Left ventricle myocardium inferior (tissue), 1 donor: ENCODE measurements around the gene SLC35F1. TPM values are rescaled to one million over a fixed set of nuclear protein-coding genes. Genes with fewer than 3 reads are reported as not detected.

Experiments
- DNase-seq: peaks from one replicate; pipeline ENCODE4 v3.0.0-alpha.2; 2020
- H3K27ac ChIP-seq: fragments of 200-600 bp; replicated peaks from 2 replicates; pipeline ENCODE4 v1.8.0; 2021
- H3K27me3 ChIP-seq: fragments of 200-600 bp; 2 replicates; pipeline ENCODE4 v1.8.0; 2021; ENCODE audit warnings: low read depth
- H3K36me3 ChIP-seq: fragments of 200-600 bp; 2 replicates; pipeline ENCODE4 v1.8.0; 2021
- H3K4me1 ChIP-seq: fragments of 200-600 bp; 2 replicates; pipeline ENCODE4 v1.8.0; 2021
- H3K4me3 ChIP-seq: fragments of 200-600 bp; 2 replicates; pipeline ENCODE4 v1.8.0; 2021; ENCODE audit warnings: mild to moderate bottlenecking, moderate library complexity
- H3K9me3 ChIP-seq: fragments of 200-600 bp; replicated peaks from 2 replicates; pipeline ENCODE4 v1.8.0; 2021
- intact Hi-C: fragments of 100-400 bp; cut with micrococcal nuclease; formaldehyde crosslinking; loops from one replicate; pipeline ENCODE4 v1.11.0; 2022
- total RNA-seq: library from RNA; stranded (reverse); fragmentation: NEBNext Ultra II Directional; extraction: Animal tissue kit (Norgen Biotek cat#: 25700); gene quantifications from one replicate; pipeline ENCODE4 v1.2.1, GENCODE V29; 2021
- TF ChIP-seq, protein P1 (sequence below): fragments of 200-600 bp; IDR thresholded peaks from 2 replicates; pipeline ENCODE4 v1.8.0; 2021; ENCODE audit warnings: antibody characterized with exemption, mild to moderate bottlenecking, borderline replicate concordance
- donor health status: DM: no; HTN: yes; CAD: no; lungs with severe emphysema.

Gene SLC35F1
- total RNA-seq, 1 donor from 2014 or later, result 6.4 TPM

DNA sequence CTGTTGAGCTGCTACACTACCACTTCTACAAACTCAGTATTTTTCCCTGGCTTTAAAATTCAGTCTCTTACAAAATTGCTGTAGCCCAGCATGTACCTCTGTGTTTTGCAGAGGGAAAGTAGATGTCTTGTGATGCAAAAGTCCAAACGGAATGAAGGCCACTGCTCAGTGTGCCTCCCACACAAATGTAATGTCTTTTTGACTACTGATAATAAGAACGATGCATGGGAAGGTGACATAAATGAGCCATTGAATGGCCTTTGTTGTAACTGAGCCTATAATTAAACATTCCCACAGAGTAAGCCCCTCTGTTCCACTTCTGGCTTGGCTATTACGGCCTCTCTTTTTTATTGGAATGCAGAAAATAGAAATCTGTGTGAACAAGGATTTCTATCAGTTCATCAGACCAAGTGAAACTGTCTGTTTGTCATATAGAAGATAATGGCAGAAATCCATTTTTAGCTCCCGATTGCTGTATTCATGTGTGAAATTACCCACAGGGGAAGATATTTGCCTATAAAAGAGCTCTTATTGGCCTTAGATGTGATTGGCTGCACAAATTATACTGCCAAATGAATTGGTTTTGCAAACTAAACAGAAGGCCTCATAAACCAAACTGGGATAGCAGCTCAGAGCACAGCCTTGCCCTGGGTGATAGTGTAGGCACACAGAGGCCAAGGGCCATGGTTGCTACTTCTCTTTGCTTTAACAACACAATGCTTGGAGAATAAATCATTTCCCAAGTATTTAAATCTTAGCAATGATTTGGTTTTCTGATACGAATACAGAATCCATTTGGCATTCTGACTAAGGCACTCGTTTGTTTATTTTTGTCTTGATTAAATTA lies 399.6 kb downstream of the SLC35F1 start:
- TF ChIP-seq, protein P1, sequence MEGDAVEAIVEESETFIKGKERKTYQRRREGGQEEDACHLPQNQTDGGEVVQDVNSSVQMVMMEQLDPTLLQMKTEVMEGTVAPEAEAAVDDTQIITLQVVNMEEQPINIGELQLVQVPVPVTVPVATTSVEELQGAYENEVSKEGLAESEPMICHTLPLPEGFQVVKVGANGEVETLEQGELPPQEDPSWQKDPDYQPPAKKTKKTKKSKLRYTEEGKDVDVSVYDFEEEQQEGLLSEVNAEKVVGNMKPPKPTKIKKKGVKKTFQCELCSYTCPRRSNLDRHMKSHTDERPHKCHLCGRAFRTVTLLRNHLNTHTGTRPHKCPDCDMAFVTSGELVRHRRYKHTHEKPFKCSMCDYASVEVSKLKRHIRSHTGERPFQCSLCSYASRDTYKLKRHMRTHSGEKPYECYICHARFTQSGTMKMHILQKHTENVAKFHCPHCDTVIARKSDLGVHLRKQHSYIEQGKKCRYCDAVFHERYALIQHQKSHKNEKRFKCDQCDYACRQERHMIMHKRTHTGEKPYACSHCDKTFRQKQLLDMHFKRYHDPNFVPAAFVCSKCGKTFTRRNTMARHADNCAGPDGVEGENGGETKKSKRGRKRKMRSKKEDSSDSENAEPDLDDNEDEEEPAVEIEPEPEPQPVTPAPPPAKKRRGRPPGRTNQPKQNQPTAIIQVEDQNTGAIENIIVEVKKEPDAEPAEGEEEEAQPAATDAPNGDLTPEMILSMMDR, result no peak
- no peaks in the 10 kb centered on the region for H3K9me3 ChIP-seq
- intact Hi-C loops, result no loop called here
- no peak for DNase-seq
- no peaks in the 10 kb centered on the region for H3K36me3 ChIP-seq
- H3K27ac ChIP-seq, result peak overlapping the region; percentile 82
- H3K4me3 ChIP-seq, result peak overlapping the region; percentile 5
- peaks cover 58% of the 10 kb centered on the region for H3K4me1 ChIP-seq
- no peaks in the 10 kb centered on the region for H3K27me3 ChIP-seq

DNA sequence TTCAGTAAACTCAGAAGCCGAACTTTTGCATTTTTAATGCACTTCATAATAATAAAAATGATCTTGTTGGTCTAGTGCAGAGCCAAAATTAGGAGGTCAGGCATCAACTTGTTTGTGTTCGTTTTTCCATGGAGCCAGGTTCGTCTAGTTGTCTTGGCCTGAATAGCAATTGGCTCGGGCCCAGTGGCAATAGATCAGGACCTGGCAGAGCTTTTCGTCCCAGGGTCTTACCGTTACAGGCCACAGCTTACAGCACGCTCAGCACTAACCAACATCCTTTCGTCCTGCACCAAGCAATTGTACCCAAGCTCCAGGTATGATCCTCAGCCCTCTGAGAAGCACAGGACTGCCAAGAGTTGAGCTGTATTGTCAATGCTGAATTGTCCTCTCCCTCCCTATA lies 400.5 kb downstream of the SLC35F1 start:
- TF ChIP-seq, protein P1, result no peak
- Histone ChIP-seq H3K4me1 (peaks cover 58% of the 10 kb centered on the region), H3K36me3 (no peaks in the 10 kb centered on the region)

DNA sequence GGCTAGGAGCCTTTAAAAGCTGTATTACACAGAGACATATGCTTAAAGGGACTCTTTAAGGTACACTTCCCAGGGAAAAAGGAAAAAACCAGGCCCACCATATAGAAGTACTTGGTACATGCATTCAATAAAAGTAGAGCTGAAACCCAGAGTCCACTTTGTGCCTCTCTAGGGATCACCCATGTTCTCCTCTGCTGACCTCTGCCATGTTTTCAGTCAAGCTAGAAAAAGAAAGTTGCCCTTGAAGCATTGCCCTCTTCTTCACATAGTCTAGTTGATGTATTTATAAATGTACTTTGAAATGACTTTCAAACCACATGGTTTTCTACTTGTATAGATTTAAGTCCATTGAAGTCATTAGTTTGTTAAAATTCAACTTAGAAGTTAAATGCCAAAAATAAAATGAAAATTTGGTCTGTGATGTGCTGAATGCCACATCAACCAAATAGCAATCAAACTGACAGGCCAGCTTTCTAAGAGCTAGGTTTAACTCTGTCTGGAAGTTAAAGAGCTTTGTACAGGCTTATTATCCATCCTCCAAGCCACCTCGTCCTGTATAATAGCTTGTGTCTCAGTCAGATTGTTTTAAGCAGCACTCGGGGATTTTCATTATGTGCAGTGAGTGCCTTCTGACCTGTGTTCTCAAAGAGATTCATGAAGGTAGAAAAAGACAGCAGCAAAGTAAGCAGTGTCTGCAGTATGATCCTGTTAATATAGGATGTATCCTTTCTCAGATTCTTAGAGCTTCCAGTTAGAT lies 402.5 kb downstream of the SLC35F1 start:
- TF ChIP-seq, protein P1, result no peak
- intact Hi-C loops, result no loop called here
- Histone ChIP-seq H3K4me3 (no peak overlapping the region), H3K4me1 (peaks cover 57% of the 10 kb centered on the region), H3K27ac (peak overlapping the region; percentile 82), H3K27me3 (no peaks in the 10 kb centered on the region), H3K9me3 (no peaks in the 10 kb centered on the region), H3K36me3 (no peaks in the 10 kb centered on the region)
- no peak for DNase-seq

More for the DNA sequence above, 400.5 kb downstream of the SLC35F1 start:
- peak; percentile 61 for DNase-seq
- no peaks in the 10 kb centered on the region for H3K27me3 ChIP-seq
- intact Hi-C loops, result no loop called here
- peak overlapping the region; percentile 82 for H3K27ac ChIP-seq
- H3K9me3 ChIP-seq, result no peaks in the 10 kb centered on the region
- H3K4me3 ChIP-seq, result peak overlapping the region; percentile 5

DNA sequence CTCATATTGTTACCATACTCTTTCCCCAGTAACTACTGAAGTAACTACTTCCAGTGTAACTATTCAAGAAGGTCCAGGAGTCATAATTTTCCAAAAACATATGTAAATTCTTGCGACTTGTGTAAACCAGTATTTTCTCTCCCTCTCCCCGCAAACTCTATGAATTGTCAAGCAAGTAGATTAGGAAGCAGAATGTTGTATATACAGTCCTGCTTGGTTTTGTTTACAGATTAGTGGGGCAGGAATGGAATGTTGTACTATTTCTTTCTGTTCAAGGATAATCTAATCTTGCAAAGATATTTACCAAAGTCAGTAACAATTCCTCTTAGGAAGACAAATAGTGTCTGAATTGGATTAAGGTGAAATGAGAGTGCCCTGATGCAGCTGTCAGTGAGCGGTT lies 406.1 kb downstream of the SLC35F1 start:
- DNase-seq, result no peak
- Histone ChIP-seq H3K9me3 (no peaks in the 10 kb centered on the region), H3K4me1 (peaks cover 62% of the 10 kb centered on the region), H3K27me3 (no peaks in the 10 kb centered on the region), H3K4me3 (no peak overlapping the region), H3K36me3 (no peaks in the 10 kb centered on the region), H3K27ac (no peak overlapping the region)
- TF ChIP-seq, protein P1, result no peak
- intact Hi-C loops, result no loop called here

DNA sequence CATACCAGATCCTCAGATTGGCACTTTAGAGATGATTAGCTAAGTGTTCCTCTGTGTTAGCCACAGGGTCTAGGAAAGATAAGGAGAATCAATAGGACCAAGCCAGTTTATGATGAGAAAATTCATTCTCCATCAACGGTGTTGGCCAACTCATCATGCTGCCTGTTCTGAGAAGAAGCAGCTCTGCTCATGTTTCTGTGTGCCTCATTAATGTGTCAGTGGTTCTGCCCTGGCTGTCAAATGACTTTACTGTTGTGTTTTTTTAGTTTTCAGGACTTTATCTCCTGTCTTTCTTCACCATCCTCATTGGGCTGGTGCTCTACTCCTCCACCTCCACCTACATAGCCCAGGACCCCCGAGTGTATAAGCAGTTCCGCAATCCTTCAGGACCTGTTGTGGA lies 406.7 kb downstream of the SLC35F1 start:
- no peaks in the 10 kb centered on the region for H3K27me3 ChIP-seq
- no peaks in the 10 kb centered on the region for H3K9me3 ChIP-seq
- H3K4me3 ChIP-seq, result no peak overlapping the region
- H3K27ac ChIP-seq, result no peak overlapping the region
- peaks cover 62% of the 10 kb centered on the region for H3K4me1 ChIP-seq
- intact Hi-C loops, result no loop called here
- H3K36me3 ChIP-seq, result no peaks in the 10 kb centered on the region
- DNase-seq, result no peak
- TF ChIP-seq, protein P1, result no peak
